GM18873 (cell line): ENCODE measurements around the gene CREB5.

Source experiments
- ATAC-seq: cut with Tn5 transposase; IDR thresholded peaks from one replicate; pipeline ENCODE4 v1.9.1; 2021; ENCODE audit warnings: mild to moderate bottlenecking, moderate library complexity, moderate number of reproducible peaks; ENCODE audit not compliant: unreplicated experiment, low FRiP score

Gene CREB5

GRCh38 chr7:28627263-28627653, 214.9 kb downstream of the CREB5 start:
- no peak for ATAC-seq

DNA sequence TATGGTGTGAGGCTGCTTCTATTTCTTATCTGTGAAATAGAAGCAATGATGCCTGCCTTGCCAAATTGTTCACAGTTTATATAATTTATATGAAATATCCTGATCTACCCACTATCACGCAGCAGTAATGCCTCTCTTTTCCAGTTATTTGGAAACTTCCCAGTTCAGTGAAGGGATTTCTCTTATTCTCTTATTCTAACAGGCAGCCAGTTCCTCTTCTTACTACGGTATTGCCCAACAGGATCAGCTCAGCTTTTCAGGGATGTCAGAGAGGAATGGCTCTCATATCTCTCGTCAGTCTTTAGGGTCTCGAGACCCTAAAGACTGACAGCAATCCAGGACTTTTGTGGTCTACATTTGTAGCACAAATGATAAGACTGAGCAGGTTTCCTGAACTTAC, 215.6 kb downstream of the CREB5 start:
- ATAC-seq = no peak

GRCh38 chr7:28629216-28629842, 217.0 kb downstream of the CREB5 start:
- no peak for ATAC-seq

- ATAC-seq = no peak
These were observed 218.0 kb downstream of the CREB5 start for GRCh38 chr7:28630350-28630749.

DNA sequence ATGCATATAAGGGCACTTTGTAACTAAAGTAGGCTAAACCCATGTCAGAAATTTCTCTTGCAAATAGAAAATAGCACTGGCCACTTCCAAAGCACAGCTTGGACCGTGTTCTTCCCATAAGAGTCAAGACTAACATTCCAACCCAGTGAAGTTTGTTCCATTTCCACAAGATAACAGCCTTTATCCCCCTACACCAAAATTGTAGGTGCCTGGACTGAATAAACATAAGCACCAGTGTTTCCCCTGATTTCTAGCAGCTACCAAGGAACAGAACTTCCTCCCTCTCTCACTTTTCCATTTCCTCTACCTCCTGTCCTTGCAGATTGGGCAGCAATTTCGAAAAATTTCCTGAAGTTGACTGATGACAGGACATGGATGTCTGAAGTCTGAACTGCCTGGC, 219.7 kb downstream of the CREB5 start:
- no peak for ATAC-seq

GRCh38 chr7:28638914-28639313, 226.6 kb downstream of the CREB5 start:
- no peak for ATAC-seq

- no peak for ATAC-seq
These were observed 227.7 kb downstream of the CREB5 start for GRCh38 chr7:28640001-28640400.

GRCh38 chr7:28641752-28642545, 229.6 kb downstream of the CREB5 start:
- ATAC-seq = no peak

GRCh38 chr7:28643188-28643569, 230.9 kb downstream of the CREB5 start:
- ATAC-seq = no peak

- ATAC-seq = no peak
These were observed 231.4 kb downstream of the CREB5 start for GRCh38 chr7:28643584-28644340.

DNA sequence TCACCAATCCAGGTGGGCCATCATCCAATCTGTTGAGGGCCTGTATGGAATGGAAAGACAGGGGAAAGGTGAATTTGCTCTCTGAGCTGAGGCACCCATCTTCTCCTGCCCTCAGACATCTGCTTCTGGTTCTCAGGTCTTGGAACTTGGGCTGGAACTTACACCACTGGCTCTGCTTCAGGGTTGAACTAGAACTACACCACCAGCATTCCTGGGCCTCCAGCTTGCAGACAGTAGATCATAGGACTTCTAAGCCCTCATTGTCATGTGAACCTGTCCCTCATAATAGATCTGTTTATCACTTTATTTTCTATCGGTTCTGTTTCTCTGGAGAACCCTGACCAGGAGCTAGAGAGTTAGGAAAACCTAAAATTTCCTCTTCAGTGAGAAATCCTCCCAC, 233.5 kb downstream of the CREB5 start:
- no peak for ATAC-seq

GRCh38 chr7:28646376-28647075, 234.2 kb downstream of the CREB5 start:
- ATAC-seq = no peak

- ATAC-seq = no peak
These were observed 234.7 kb downstream of the CREB5 start for GRCh38 chr7:28647076-28647421.

DNA sequence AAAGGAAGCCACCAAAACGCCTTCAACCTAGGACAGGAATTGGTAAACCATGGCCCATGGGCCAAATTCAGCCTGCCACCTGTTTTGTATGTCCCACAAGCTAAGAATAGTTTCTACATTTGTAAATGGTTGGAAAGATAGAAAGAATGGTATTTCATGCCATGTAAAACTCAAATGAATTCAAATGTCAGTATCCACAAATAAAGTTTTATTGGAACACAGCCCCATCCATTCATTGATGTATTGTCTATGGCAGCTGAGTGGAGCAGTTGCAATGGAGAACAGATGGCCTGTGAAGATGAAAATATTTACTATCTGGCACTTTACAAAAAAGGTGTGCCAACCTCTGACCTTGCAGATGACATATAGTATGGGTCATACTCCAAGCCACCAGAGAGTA, 236.9 kb downstream of the CREB5 start:
- ATAC-seq = no peak

DNA sequence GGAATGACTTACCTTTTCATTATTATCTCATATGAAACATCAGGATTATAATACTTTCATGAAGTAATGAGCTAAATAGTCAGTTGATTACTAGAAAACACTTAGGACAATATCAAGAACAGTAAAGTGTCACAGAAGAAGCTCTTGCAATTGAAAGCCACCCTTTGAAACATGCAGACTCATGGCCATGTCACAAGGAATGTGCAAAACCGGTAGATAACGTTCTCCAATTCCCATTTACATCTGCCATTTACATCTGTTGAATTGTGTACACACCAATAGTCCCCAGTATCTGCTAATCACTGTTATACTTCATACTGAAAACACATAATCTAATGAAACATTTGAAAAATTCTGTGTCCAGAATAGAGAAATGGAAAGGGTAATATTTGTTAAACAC, 237.5 kb downstream of the CREB5 start:
- no peak for ATAC-seq

GRCh38 chr7:28654110-28654509, 241.8 kb downstream of the CREB5 start:
- ATAC-seq = no peak

DNA sequence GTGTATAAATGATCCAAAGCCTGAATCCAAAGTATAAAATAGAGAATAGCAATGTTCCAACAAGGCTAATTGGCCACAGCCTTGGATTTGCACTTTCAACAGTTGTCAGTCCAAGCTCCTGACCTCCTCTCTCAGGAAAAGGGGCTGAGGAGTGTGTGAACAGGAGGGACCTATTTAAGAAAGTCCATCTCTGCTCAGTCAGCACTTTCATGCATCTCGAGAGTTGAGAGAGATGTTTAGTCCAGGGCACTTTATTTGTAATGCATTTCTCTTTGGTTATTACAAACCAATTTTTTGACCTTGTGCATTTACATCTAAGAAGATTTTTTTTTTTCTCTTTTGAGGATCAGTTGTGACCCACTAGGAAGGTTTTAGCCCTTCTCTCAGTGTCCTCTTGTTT, 244.2 kb downstream of the CREB5 start:
- ATAC-seq = no peak

DNA sequence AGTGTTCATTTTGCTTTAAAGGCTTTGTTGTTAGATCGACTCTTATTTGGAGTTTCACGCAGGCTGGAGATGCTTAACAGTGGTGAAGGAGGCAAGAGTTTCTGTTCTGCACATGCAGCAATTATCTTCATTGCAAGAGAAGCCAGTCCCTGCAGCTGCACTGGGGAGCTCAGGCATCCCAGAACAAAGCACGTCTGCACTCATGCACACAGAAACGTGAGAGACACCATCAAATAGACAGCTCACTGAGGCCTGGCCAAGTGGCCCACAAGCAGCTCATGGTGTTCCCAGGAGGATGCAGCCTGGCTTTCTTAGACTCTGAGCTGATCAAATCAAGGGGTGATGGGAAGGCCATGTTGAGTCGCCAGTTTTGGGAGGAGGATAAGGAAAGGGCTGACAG, 246.1 kb downstream of the CREB5 start:
- ATAC-seq = no peak

GRCh38 chr7:28660132-28660531, 247.8 kb downstream of the CREB5 start:
- no peak for ATAC-seq

GRCh38 chr7:28661826-28662595, 249.7 kb downstream of the CREB5 start:
- ATAC-seq = no peak
